Choroid plexus epithelial cell (primary cell): ENCODE measurements around the gene PLCB1.

Source experiments
- DNase-seq: peaks from one replicate; pipeline ENCODE4 v3.0.0-alpha.2; 2010; ENCODE audit warnings: low read depth
- H3K4me3 ChIP-seq: 2 replicates; pipeline ENCODE4 v1.5.1; 2011; ENCODE audit warnings: low read depth, mild to moderate bottlenecking, control low read depth, low read length, moderate library complexity
- CTCF ChIP-seq: conservative IDR thresholded peaks from 2 replicates; pipeline ENCODE4 v1.5.1; 2011; ENCODE audit warnings: low read depth, mild to moderate bottlenecking, control low read depth, inconsistent platforms, low read length, moderate library complexity

Gene PLCB1

GRCh38 chr20:8296536-8296935 lies 164.5 kb downstream of the PLCB1 start:
- H3K4me3 ChIP-seq, result no peak overlapping the region
- TF ChIP-seq CTCF, result no peak
- no peak for DNase-seq

GRCh38 chr20:8298426-8299043 lies 166.5 kb downstream of the PLCB1 start:
- no peak overlapping the region for H3K4me3 ChIP-seq
- DNase-seq, result no peak
- TF ChIP-seq CTCF, result no peak

- no peak for TF ChIP-seq CTCF
- no peak overlapping the region for H3K4me3 ChIP-seq
- DNase-seq, result no peak
Observed at GRCh38 chr20:8299921-8300320, 167.9 kb downstream of the PLCB1 start.

GRCh38 chr20:8301655-8302054 lies 169.6 kb downstream of the PLCB1 start:
- no peak for TF ChIP-seq CTCF
- H3K4me3 ChIP-seq, result no peak overlapping the region
- no peak for DNase-seq

GRCh38 chr20:8303651-8304050 lies 171.6 kb downstream of the PLCB1 start:
- no peak for TF ChIP-seq CTCF
- H3K4me3 ChIP-seq, result no peak overlapping the region
- no peak for DNase-seq

- TF ChIP-seq CTCF, result no peak
- no peak overlapping the region for H3K4me3 ChIP-seq
- DNase-seq, result peak; percentile 16
Observed at GRCh38 chr20:8304124-8304816, 172.2 kb downstream of the PLCB1 start.

GRCh38 chr20:8305449-8305978 lies 173.4 kb downstream of the PLCB1 start:
- no peak overlapping the region for H3K4me3 ChIP-seq
- peak; percentile 85 for TF ChIP-seq CTCF
- DNase-seq, result peak; percentile 61
